ENCODE measurements around the gene CNNM3. TPM values are rescaled to one million over a fixed set of nuclear protein-coding genes. Genes with fewer than 3 reads are reported as not detected.

CNNM3 gene
- total and polyA plus RNA-seq, 2 experiments from 2014 or later, result 0.98 to 5.0 TPM

DNA sequence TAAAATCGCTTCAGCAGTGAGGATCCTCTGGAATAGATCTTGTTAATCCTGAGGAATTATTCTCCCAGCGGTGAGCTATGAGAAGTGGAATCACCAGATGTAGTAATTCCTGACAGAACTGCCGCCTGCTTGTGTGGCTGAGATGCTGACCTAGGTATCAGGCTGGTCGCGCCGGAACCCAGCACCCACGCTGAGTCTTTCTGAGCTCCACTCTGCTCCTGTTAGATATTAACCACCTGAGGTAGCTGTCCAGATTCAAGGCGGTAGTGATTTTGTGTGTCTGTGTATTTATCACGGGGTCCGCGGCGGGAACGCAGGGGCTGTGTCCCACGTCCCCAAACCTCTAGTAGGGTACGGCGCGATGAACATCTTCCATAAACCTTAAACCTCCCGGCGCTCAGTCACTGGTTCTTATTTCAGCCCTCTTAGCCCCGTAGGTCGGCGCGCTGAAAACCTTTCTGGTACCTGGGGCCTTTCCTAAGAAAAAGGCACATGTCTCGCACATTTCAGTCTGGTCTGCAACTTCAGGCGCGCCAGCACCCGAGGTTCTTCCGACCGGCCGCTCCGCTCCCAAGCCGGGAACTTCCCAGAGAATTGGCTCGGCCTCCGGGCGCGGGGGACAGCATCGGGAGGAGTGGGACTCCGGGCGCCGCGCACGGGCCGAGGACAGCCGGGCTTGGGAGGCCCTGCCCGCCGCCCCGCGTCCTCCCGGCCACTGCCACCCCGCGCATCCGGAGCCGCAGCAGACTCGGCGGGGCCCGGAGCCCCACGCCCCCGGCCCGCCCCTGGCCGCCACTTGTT is 542 bp upstream of the CNNM3 start:
- no peaks in the 10 kb centered on the region for H3K36me3 ChIP-seq (ENCODE audit: low read depth)
- no peaks in the 10 kb centered on the region for H3K27me3 ChIP-seq (replicated peaks; ENCODE audit: insufficient read depth)
- H4K20me1 ChIP-seq (ENCODE audit: insufficient read depth), result no peaks in the 10 kb centered on the region
- no peaks in the 10 kb centered on the region for H3K9me3 ChIP-seq (ENCODE audit: low read depth)
- H3K9me2 ChIP-seq (ENCODE audit: insufficient read depth), result no peaks in the 10 kb centered on the region
- peak overlapping the region; percentile 76 for H3K4me3 ChIP-seq
- peak overlapping the region; percentile 17 for H3K27ac ChIP-seq
- no peak for TF ChIP-seq EZH2phosphoT487 (IDR thresholded peaks at IDR 0.05; ENCODE audit: insufficient read depth, low read depth)
- TF ChIP-seq EZH2 (IDR thresholded peaks at IDR 0.05; ENCODE audit: insufficient read depth, poor library complexity, severe bottlenecking), result no peak
- H3K4me1 ChIP-seq (ENCODE audit: insufficient read depth), result peaks cover 7% of the 10 kb centered on the region; the same call in 1 of the 2 replicates
- peak; percentile 75 for DNase-seq
- H3K9ac ChIP-seq, result peak overlapping the region; percentile 68
- in situ Hi-C loops (cut with MboI), result no loop called here
- peak overlapping the region; percentile 87 for H2AFZ ChIP-seq
- no peaks in the 10 kb centered on the region for H3K79me2 ChIP-seq (ENCODE audit: insufficient read depth)
- H3K4me2 ChIP-seq (ENCODE audit: unreplicated experiment), result peak overlapping the region; percentile 83
- 2 to 3% methylated on average over 34 to 60 of the region's 60 CpGs for WGBS, 2 experiments (ENCODE audit: low coverage in 1 of 2, low lambda C conversion rate in 2 of 2, missing lambda C conversion rate in 2 of 2)
- H3F3A ChIP-seq (ENCODE audit: insufficient read depth), result 0 out of 2 replicates have a peak, but pooled peaks cover 8% of the 10 kb centered on the region

DNA sequence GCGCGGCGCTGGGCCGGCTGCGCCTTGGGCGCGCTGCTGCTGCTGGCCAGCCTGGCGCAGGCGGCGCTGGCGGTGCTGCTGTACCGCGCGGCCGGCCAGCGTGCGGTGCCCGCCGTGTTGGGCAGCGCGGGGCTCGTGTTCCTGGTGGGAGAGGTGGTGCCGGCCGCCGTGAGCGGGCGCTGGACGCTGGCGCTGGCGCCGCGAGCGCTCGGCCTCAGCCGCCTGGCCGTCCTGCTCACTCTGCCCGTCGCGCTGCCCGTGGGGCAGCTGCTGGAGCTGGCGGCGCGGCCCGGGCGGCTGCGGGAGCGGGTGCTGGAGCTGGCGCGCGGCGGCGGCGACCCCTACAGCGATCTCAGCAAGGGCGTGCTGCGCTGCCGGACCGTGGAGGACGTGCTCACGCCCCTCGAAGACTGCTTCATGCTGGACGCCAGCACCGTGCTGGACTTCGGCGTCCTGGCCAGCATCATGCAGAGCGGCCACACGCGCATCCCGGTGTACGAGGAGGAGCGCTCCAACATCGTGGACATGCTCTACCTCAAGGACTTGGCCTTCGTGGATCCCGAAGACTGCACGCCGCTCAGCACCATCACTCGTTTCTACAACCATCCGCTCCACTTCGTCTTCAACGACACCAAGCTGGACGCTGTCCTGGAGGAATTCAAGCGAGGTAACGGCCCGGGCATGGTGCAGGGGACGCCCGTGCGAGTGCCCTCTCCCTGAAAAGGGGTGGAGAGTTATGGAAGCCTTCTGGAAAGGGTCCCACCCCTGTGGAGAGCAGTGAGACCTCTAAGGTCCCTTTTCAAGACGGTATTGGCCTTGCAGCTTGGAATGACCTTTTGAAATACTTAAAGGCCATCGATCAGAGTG is 1.0 kb downstream of the CNNM3 start:
- Histone ChIP-seq H3K4me2 (ENCODE audit: unreplicated experiment) (peak overlapping the region; percentile 88), H3K4me3 (peak overlapping the region; percentile 76), H3K9me2 (ENCODE audit: insufficient read depth) (no peaks in the 10 kb centered on the region), H3K36me3 (ENCODE audit: low read depth) (no peaks in the 10 kb centered on the region), H3K4me1 (ENCODE audit: insufficient read depth) (peaks cover 2% of the 10 kb centered on the region; the same call in 1 of the 2 replicates), H3K9ac (peak overlapping the region; percentile 42; the same call in 1 of the 2 replicates), H3F3A (ENCODE audit: insufficient read depth) (0 out of 2 replicates have a peak, but pooled peaks cover 8% of the 10 kb centered on the region), H3K9me3 (ENCODE audit: low read depth) (no peaks in the 10 kb centered on the region), H3K79me2 (ENCODE audit: insufficient read depth) (peaks cover under 1% of the 10 kb centered on the region; the same call in 1 of the 2 replicates), H3K27me3 (replicated peaks; ENCODE audit: insufficient read depth) (no peaks in the 10 kb centered on the region), H2AFZ (peak overlapping the region; percentile 74), H3K27ac (no peak overlapping the region), H4K20me1 (ENCODE audit: insufficient read depth) (no peaks in the 10 kb centered on the region)
- peak; percentile 82 for DNase-seq
- TF ChIP-seq EZH2phosphoT487 (IDR thresholded peaks at IDR 0.05; ENCODE audit: insufficient read depth, low read depth), result no peak
- no peak for TF ChIP-seq EZH2 (IDR thresholded peaks at IDR 0.05; ENCODE audit: insufficient read depth, poor library complexity, severe bottlenecking)
- in situ Hi-C loops (cut with MboI), result no loop called here
- WGBS, 2 experiments (ENCODE audit: low coverage in 1 of 2, low lambda C conversion rate in 2 of 2, missing lambda C conversion rate in 2 of 2), result 2 to 3% methylated on average over 74 to 76 of the region's 89 CpGs

- H3K9me3 ChIP-seq (ENCODE audit: low read depth), result no peaks in the 10 kb centered on the region
- H3K27ac ChIP-seq, result no peak overlapping the region
- TF ChIP-seq EZH2 (IDR thresholded peaks at IDR 0.05; ENCODE audit: insufficient read depth, poor library complexity, severe bottlenecking) (no peak), EZH2phosphoT487 (IDR thresholded peaks at IDR 0.05; ENCODE audit: insufficient read depth, low read depth) (no peak)
- no peak for DNase-seq
- in situ Hi-C loops (cut with MboI), result no loop called here
- peaks cover 6% of the 10 kb centered on the region; the same call in 1 of the 2 replicates for H3K79me2 ChIP-seq (ENCODE audit: insufficient read depth)
- H3K27me3 ChIP-seq (replicated peaks; ENCODE audit: insufficient read depth), result no peaks in the 10 kb centered on the region
- peak overlapping the region; percentile 88 for H3K4me2 ChIP-seq (ENCODE audit: unreplicated experiment)
- H2AFZ ChIP-seq, result no peak overlapping the region
- H3K4me3 ChIP-seq, result no peak overlapping the region
- no peaks in the 10 kb centered on the region for H3K4me1 ChIP-seq (ENCODE audit: insufficient read depth)
- H3F3A ChIP-seq (ENCODE audit: insufficient read depth), result 0 out of 2 replicates have a peak, but pooled peaks cover 8% of the 10 kb centered on the region
- H3K9ac ChIP-seq, result no peak overlapping the region
- H3K36me3 ChIP-seq (ENCODE audit: low read depth), result no peaks in the 10 kb centered on the region
- H3K9me2 ChIP-seq (ENCODE audit: insufficient read depth), result no peaks in the 10 kb centered on the region
- WGBS, 2 experiments (ENCODE audit: low coverage in 1 of 2, low lambda C conversion rate in 2 of 2, missing lambda C conversion rate in 2 of 2), result 85 to 87% methylated on average over 8 of the region's 8 CpGs
- no peaks in the 10 kb centered on the region for H4K20me1 ChIP-seq (ENCODE audit: insufficient read depth)
These were observed 1.8 kb downstream of the CNNM3 start for GRCh38 chr2:96817882-96818281.
